GM21447 (cell line): ENCODE data around the gene FILIP1.

Experiments used
- ATAC-seq: cut with Tn5 transposase; IDR thresholded peaks from one replicate; pipeline ENCODE4 v1.9.1; 2021; ENCODE audit not compliant: unreplicated experiment

FILIP1 gene

DNA sequence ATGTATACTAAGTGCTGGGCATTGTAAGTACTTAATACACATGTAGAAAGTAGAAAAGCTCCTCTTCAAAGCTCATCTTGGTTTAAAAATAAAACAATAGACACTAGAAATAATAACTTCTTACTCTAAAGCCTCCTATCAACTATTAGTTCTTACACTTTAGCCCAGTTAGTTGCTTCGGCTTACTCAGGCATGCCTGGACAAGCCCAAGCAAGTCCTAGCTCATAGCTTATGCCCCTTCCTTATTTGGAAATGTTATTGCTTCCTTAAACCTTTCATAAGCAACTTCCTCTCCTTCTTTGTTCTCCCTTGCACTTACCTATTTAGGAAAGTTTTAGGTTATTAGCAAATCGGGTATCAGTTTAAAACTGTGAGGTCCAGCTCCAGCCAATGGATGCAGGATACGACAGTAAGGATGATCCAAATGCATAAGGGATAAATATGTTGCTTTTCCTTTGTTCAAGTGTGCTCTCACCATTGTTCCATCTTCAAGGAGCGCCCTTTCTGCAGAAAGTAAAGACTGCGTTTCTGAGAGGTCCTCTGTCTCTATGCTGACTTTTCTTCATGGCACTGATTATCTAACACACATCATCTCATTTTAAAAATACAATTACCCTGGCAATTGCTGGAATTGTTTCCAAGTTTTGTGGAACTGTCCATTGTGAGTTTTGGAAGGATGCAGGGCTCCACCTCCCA lies 221.3 kb downstream of the FILIP1 start:
- no peak for ATAC-seq

DNA sequence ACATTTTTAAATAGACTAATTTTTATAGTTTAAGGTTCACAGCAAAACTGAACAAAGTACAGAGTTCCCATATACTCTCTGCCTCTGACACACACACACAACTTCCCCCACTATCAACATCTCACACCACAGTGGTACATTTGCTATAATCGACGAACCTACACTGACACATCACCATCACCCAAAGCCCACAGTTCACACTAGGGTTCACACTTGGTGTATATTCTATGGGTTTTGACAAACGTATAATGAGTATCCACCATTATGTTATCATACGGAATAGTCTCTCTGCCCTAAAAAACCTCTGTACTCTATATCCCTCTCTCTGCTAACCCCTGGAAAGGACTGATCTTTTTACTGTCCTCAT lies 224.6 kb downstream of the FILIP1 start:
- ATAC-seq: no peak

DNA sequence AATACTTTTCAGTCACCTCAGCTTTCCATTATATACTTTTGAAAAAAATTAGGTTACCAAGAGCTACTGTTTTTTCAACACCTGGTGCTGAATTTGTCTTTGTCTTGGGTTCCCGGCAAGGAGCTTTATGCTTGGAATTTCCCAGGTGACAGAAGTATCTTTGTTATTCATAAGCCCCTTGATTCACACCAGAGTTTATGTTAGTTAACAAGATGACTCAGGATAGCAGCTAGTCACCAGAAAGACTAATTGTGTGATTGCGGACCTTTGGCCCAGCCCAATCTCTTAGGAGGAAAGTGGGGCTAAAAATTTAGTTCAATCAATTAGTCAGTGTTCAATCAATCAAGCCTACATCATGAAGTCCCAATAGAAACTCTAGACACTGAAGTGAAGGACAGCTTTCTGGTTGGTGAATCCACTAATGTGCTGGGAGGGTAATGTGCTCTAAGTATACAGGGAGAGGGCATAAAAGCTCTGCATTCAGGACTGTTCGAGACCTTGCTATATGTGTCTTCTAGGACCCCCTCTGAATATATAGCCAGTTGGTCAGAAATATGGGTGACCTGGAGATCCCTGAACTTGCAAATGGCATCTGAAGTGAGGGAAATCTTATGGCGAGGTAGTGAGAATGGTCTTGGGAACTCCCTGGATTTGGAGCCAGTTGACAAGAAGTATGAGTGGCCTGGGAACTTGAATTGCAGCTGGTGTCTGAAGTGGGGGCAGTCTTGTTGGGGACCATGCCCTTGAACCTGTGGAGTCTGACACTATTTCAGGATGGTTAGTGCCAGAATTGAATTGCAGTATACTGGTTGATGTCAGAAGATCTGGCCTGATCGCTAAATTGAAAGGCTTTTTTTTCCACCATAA lies 225.2 kb downstream of the FILIP1 start:
- ATAC-seq: no peak

DNA sequence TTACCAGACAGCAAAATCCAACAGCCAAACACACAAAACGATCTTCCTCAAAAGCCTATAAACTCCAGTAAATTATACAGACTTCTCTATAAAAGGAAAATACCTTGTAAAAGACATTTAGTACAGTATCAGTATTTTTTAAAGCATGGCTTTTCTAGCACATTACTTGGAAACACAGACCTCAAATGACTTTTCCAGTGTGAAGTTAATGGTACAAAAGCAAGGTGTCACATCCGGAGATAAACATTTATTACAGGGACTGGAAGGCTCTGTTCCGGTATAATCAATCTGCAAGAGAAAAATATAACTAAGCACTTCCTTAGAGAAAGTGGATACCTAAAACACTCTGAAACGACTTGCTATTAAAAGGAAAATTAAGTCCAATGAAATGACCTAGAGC lies 226.1 kb downstream of the FILIP1 start:
- no peak for ATAC-seq

DNA sequence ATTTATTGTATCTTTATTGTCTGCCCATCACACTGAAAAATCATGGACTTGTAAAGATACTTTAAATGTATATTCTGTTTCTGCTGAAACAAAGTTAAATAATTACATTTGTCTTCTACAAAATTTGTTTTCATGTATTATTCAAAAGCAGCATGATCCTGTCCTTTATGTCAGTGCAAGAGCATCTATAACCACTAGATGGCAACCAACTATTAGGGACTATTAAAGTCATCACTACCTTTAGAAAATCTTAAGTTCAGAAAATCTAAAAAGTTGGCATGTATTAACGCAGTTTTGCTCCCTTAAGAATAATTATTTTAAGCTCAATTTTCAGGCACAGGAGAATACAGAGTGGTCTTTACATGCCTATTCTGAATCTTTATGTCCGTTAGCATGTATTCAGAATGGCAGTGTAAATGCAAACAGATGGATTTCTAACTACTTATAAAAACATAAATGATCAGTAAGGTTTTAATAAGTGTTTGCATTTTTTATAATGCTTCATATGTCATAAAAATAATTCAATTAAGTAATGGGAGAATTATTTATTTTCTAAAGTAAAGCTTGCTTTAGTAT lies 226.8 kb downstream of the FILIP1 start:
- peak; percentile 67 for ATAC-seq

DNA sequence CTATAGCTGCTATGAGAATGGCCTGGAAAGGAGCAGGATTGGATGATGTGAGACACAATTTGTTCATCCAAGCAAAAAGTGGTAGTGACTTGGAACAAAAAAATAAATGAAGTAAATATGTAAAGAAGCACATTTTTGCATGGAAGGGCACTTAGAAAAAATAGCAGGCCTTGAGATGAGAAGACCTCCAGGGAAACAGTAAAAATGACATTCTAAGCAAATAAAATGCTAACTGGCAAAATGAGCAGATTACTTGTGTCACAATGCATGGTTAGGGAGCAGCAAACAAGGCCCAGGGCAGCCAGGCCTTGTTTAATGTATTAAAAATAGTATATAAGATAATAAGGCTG lies 230.2 kb downstream of the FILIP1 start:
- no peak for ATAC-seq

DNA sequence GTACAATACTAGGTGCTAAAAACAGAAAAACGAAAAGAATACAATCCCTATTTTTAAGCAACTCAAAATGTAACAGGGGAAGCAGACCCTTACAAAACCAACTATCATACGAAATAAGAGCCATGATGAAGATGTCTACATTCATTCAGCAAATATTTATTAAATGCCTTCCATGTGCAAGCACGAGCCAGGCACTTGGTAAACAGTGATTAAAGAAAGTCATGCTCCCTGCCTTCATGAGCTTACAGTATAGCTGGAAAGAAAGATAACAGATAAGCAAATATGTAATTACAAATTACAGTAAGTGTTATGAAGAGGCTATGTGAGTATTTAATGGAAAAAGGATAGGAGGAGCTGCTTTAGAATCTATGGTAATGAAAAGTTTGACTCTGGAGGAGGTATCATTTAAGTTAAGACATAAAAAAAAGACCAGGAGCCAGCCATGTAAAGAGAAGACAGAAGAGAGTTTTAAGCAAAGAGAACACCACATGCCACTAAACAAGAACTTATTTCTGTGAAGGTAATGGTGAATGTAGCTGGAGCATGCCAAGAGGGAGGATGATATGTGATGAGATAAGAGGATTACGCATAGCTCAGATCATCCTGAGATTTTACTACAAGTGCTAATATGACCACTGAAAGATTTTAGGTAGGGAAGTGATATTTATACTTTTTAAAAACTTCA lies 230.7 kb downstream of the FILIP1 start:
- no peak for ATAC-seq

DNA sequence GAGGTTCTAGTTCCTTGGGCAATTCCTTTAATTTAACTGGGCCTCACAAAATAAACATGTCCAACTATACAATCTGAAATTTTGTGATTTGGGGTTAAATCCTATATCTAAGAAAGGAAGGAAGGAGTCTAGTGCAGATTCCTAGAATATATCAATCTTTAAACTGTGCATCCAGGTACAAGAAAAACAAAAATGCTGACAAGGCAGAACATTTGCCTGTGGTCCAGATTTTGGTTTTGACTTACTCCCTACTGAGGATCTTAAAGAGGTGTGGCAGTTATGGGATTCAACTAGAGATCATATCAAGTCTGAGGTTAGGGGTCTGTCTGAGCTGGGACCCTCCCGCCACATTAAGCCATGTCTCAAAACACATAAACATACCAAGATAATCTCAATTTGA lies 232.3 kb downstream of the FILIP1 start:
- ATAC-seq: no peak

DNA sequence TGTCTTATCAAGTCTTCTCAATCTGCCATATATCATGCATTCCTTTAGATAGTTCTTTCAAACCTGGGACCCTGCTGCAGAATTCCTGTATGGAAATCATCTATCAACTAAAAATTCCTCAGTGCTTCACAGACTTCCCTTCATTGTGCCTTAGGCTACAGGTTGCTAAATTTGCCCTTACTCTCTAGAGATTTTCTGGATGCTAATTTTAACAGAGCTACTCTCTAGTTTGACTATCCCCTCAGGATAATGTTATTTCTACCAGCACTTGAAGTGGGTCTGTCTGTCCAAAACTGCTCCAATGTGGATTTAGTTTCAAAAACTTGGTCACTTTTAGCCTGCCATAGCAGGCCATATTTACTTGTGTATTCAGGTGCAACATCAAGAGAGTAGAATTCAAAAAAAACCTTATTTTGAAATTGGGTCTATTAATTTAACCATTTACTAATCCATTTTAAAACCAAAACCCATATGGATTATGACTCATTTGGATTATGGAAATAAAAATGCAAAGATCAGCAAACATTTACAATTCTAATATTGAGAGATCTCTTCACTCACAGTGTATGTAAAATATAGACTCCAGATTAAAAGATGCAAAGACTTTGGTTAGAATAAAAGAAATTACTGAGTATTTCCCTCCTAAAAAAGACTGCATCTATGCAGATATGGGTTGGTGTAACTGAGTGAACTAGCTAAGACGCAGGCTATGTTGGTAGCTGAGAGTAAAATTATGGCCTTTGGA lies 236.1 kb downstream of the FILIP1 start:
- no peak for ATAC-seq

DNA sequence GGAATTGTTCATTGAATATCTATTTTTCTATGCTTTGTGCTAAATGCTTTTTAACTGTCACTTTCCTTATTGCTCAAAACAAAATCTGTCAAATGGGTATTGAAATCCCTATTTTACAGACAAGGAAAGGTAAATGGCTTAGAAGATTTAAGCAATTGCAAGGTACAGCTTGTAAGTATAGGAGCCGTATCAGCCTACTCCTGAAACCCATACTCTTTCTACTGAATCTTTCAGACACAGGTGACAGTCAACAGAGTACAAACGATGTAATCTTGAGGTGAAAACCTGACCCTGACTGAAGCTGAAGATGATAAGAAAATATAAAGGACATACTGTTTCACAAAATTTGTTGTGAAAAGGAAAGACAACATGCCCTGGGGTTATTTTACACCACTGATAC lies 243.0 kb downstream of the FILIP1 start:
- ATAC-seq: no peak

DNA sequence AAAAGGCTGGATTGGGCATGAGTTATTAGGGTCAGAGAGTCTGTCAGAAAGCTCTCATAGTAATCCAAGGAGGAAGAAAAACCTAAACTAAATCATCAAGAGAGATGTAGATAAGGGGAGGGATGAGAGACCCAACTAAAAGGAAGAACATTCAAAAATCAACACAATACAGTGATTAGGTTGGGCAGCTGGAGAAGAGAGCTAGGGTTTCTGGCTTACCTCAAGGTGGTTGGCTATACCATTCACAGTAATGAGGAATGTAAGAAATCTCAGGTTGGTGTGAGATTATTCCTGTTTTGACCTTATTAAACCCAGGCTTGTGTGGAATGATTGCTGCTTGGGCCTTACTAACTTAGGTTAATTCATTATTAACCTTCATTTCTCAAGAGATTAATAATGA lies 243.8 kb downstream of the FILIP1 start:
- no peak for ATAC-seq

DNA sequence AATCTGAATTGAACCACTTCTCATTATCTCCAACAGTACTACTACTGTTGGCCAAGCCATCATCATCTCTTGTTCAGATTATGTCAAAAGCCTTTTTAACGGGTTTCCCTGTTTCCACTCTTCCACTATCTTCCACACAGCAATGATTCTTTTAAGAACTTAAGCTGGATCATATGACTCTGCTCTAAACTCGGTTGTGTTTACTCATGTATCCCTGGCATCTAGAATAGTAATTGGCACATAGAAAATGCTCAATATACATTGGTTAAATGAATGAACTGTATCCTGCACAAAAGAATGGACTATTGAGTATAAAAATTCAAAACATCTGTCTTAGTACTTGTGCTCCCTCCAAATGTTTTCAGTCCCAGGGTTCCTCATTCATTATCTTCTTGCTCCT lies 247.2 kb downstream of the FILIP1 start:
- no peak for ATAC-seq

DNA sequence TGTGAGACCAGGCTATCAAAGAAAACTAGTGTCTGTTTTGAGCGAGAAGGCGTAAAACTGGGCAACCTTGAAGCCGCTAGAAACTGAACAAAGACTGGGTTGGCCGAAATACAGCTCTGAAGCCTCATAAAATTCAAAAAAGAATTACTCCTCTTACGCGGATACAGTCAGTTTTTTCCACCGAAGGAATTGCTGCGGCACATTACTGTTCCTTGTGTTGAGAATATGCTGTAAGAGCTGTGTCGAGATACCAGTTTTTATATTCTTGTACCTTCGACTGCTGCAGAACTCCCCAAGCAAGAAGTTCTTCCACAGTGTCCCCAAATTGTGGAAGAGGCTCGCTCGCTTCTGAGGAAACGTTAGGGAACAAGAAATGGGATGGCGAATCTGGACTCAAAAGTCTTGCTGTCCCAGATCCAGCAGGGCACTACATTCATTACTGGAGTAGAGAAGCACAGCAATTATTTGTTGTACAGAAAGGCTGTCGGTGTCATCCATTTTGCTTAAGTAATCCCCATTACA lies 249.5 kb downstream of the FILIP1 start:
- no peak for ATAC-seq

DNA sequence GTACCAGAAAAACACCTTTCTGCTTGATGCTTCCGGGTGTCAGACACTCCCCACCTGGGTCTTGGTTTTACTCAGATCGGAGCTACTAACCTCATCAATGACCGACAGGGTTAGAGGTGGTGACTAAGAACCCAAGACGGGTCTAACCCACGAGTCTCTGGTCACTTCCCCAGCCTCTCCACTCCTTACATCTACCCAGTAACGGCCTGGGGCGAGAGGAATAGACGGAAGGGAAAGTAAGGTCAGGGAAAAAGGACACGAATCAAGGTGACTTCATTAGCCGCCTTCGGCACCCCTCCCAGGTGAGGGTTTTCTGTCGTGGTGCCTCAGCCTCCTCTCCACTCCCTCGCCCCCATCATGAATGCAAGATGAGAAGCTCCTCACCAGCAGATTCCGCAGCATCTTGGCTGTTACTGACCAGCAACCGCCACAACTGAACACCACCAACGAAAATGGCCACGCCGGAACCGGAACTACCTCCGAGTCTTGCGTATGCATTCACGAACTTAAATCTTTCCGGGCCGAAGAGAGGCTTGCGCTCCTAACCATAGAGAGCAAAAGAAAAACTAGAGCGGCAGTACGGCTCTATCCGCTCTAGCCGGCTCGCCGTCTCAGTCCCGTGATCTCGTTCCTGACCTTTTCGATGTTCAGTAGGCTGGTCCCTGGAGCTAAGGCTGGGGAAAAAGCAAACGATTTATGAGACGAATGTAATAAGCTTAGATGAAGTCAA lies 250.1 kb downstream of the FILIP1 start, which contains the start of gene COX7A2:
COX7A2 (minus strand) TSS at position 469 of the 730 bp plus-strand sequence; CDS start at position 402, 67 bp downstream.
- peak; percentile 97 for ATAC-seq
